Panc1 (cell line): Measurements from ENCODE around the gene PRXL2B. TPM values are rescaled to one million over a fixed set of nuclear protein-coding genes. Genes with fewer than 3 reads are reported as not detected.

Experiments
- ATAC-seq: fragments of 200-7000 bp; cut with Tn5 transposase; 2 replicates; pipeline ENCODE4 v1.9.1; 2020; ENCODE audit warnings: mild to moderate bottlenecking, moderate library complexity
- BruUV-seq: library from RNA; stranded (reverse); fragments of 400-500 nt; replicated peaks from 2 replicates; lab custom pipeline; 2021; lab: Mats Ljungman, UMichigan
- CTCF ChIA-PET: fragments of 300-600 bp; sonication (Branson Sonifier 250); formaldehyde crosslinking; loops from one replicate; lab custom pipeline; 2022; ENCODE audit warnings: antibody characterized with exemption; lab: Charles Lee
- POLR2A ChIA-PET: fragments of 300-600 bp; sonication (Branson Sonifier 250); formaldehyde crosslinking; loops from one replicate; lab custom pipeline; 2022; ENCODE audit warnings: antibody characterized with exemption; lab: Charles Lee
- DNase-seq: peaks from one replicate; pipeline ENCODE4 v3.0.0-alpha.2; 2010; ENCODE audit warnings: low read depth, low spot score
- H3K27ac ChIP-seq: 2 replicates; pipeline ENCODE4 v1.5.1; 2011; ENCODE audit warnings: mild to moderate bottlenecking, low read length, inconsistent platforms
- H3K27me3 ChIP-seq: fragments of 200-500 bp; sonication (Bioruptor generic); 2 replicates; pipeline ENCODE4 v1.6.0; 2014; ENCODE audit warnings: low read length, inconsistent platforms; ENCODE audit not compliant: control insufficient read depth, insufficient read depth
- H3K36me3 ChIP-seq: fragments of 200-500 bp; sonication (Bioruptor generic); 2 replicates; pipeline ENCODE4 v1.5.1; 2014; ENCODE audit warnings: inconsistent platforms, mild to moderate bottlenecking, low read length, moderate library complexity; ENCODE audit not compliant: control insufficient read depth, insufficient read depth
- H3K4me1 ChIP-seq: 2 replicates; pipeline ENCODE4 v1.5.1; 2011; ENCODE audit warnings: inconsistent platforms, mild to moderate bottlenecking, low read length, moderate library complexity; ENCODE audit not compliant: control insufficient read depth, insufficient read depth
- H3K4me3 ChIP-seq, 2 experiments: 2 replicates each; pipeline ENCODE4 v1.5.1; 2011 to 2012; ENCODE audit warnings: low read depth in 2 of 2, low read length in 2 of 2, mild to moderate bottlenecking in 2 of 2, inconsistent platforms in 1 of 2, moderate library complexity in 1 of 2
- H3K9me3 ChIP-seq: fragments of 200-500 bp; sonication (Bioruptor generic); 2 replicates; pipeline ENCODE4 v1.5.1; 2014; ENCODE audit warnings: low read depth, mild to moderate bottlenecking, inconsistent platforms, low read length, moderate library complexity; ENCODE audit not compliant: control insufficient read depth, insufficient read depth
- POLR2AphosphoS5 ChIP-seq: IDR thresholded peaks from 2 replicates; pipeline ENCODE4 v1.6.1; 2012; ENCODE audit warnings: mild to moderate bottlenecking, low read depth, low read length, moderate library complexity
- SIN3A ChIP-seq: IDR thresholded peaks from 2 replicates; pipeline ENCODE4 v1.6.1; 2012; ENCODE audit warnings: low read depth, mild to moderate bottlenecking, low read length, moderate library complexity, borderline replicate concordance; ENCODE audit not compliant: insufficient read depth
- TCF7L2 ChIP-seq: IDR thresholded peaks from 2 replicates; pipeline ENCODE4 v1.6.1; 2011; ENCODE audit warnings: mild to moderate bottlenecking, low read depth, low read length, inconsistent platforms
- in situ Hi-C: cut with HindIII; loops from 2 replicates; pipeline ENCODE4 v1.10.0; 2016; ENCODE audit warnings: low sequenced_read_pairs, low pct_unique_long_range_greater_than_20kb
- intact Hi-C: fragments of 100-400 bp; cut with micrococcal nuclease; formaldehyde crosslinking; loops from one replicate; pipeline ENCODE4 v1.10.0; 2022; ENCODE audit not compliant: unreplicated experiment
- total RNA-seq: library from RNA; stranded (reverse); gene quantifications from one replicate; pipeline ENCODE4 v1.2.1, GENCODE V29; 2021; ENCODE audit not compliant: unreplicated experiment
- TF ChIP-seq, protein P1 (sequence below), 2 experiments: IDR thresholded peaks; 2 replicates each; pipeline ENCODE4 v1.6.1; 2011 to 2012; ENCODE audit warnings: low read depth in 2 of 2, control low read depth in 1 of 2, low read length in 1 of 2, mild to moderate bottlenecking in 1 of 2, moderate library complexity in 1 of 2; ENCODE audit not compliant: insufficient read depth in 1 of 2
- TF ChIP-seq, protein P2 (sequence below): fragments of 450-650 bp; IDR thresholded peaks from 2 replicates; pipeline ENCODE4 v1.5.1; 2017; ENCODE audit warnings: mild to moderate bottlenecking

Gene PRXL2B
- total RNA-seq, 1 experiment from 2014 or later = 17.0 TPM

DNA sequence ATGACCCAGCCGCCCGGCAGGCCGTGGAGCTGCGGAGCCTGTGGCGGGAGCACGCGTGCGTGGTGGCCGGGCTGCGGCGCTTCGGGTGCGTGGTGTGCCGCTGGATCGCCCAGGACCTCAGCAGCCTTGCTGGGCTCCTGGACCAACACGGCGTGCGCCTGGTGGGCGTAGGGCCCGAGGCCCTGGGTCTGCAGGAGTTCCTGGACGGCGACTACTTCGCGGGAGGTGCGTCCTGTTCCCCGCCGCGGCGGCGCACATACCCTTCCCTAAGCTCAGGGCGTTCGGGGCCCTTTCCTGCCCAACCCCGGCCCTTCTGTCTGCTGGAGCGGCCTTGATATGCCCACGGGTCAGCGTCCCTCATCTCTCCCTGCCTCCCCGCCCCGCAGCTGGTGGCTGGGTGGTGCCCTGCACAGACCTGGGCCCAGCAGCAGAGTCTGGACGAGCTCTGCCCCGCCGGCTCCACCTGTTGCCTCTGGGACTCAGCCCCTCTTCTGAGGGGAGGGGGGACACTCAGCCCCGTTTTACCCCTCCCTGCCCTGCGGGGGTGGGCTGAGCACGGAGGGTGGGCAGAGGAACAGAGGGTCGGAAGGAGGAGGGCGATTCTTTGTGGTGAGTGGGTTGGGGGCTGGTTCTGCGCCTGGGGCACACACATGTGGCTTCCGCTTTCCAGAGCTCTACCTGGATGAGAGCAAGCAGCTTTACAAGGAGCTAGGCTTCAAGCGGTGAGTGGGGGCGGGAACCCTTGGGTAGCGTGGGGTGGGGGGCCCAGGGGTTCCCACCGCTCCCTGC, 688 bp downstream of the PRXL2B start:
- DNase-seq = no peak
- BruUV-seq = no TSS peak

DNA sequence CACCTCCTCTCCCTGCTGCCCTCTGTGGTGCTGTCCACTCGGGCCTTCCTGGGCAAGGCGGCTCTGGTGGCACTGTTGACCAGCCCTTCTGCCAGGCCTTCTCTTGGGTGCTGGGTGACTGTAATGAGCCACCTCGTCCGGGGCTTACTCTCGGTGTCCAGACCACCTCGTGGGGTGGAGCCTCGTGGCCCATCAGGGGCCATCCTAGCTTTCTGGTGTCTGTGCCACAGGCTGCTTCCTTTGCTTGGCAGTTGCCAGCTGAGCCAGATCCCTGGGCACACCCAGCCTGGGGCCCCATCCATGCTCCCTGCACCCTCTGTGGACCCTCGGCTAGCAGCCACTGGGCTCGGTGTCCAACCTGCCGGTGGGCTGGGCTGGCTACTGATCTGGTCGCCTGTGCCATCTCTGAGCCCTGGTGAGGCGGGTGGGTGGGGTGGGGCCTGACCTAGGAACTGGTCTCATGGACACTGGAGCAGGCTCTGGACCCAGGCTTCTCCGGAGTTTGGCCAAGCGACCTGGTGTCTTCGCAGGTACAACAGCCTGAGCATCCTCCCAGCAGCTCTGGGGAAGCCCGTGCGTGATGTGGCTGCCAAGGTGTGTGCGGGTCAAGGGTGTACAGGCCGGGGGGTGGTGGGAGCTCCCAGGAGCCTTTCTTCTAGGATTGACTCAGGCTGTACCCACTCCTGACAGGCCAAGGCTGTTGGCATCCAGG, 1.4 kb downstream of the PRXL2B start:
- Histone ChIP-seq H3K27ac (no peak overlapping the region), H3K4me3 (no peak overlapping the region), H3K4me1 (peaks cover 15% of the 10 kb centered on the region), H3K36me3 (no peaks in the 10 kb centered on the region; the same call in 1 of the 2 replicates), H3K27me3 (no peaks in the 10 kb centered on the region), H3K9me3 (no peaks in the 10 kb centered on the region)
- intact Hi-C loops (no loop called here), in situ Hi-C loops (no loop called here)
- ChIA-PET POLR2A (no interaction called here), CTCF (no interaction called here)
- TF ChIP-seq, protein P1, sequence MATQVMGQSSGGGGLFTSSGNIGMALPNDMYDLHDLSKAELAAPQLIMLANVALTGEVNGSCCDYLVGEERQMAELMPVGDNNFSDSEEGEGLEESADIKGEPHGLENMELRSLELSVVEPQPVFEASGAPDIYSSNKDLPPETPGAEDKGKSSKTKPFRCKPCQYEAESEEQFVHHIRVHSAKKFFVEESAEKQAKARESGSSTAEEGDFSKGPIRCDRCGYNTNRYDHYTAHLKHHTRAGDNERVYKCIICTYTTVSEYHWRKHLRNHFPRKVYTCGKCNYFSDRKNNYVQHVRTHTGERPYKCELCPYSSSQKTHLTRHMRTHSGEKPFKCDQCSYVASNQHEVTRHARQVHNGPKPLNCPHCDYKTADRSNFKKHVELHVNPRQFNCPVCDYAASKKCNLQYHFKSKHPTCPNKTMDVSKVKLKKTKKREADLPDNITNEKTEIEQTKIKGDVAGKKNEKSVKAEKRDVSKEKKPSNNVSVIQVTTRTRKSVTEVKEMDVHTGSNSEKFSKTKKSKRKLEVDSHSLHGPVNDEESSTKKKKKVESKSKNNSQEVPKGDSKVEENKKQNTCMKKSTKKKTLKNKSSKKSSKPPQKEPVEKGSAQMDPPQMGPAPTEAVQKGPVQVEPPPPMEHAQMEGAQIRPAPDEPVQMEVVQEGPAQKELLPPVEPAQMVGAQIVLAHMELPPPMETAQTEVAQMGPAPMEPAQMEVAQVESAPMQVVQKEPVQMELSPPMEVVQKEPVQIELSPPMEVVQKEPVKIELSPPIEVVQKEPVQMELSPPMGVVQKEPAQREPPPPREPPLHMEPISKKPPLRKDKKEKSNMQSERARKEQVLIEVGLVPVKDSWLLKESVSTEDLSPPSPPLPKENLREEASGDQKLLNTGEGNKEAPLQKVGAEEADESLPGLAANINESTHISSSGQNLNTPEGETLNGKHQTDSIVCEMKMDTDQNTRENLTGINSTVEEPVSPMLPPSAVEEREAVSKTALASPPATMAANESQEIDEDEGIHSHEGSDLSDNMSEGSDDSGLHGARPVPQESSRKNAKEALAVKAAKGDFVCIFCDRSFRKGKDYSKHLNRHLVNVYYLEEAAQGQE (IDR thresholded peaks at IDR 0.05; ENCODE audit: insufficient read depth in 1 of 2, low read depth in 2 of 2, low read length in 1 of 2) = no peak
- TF ChIP-seq, protein P2, sequence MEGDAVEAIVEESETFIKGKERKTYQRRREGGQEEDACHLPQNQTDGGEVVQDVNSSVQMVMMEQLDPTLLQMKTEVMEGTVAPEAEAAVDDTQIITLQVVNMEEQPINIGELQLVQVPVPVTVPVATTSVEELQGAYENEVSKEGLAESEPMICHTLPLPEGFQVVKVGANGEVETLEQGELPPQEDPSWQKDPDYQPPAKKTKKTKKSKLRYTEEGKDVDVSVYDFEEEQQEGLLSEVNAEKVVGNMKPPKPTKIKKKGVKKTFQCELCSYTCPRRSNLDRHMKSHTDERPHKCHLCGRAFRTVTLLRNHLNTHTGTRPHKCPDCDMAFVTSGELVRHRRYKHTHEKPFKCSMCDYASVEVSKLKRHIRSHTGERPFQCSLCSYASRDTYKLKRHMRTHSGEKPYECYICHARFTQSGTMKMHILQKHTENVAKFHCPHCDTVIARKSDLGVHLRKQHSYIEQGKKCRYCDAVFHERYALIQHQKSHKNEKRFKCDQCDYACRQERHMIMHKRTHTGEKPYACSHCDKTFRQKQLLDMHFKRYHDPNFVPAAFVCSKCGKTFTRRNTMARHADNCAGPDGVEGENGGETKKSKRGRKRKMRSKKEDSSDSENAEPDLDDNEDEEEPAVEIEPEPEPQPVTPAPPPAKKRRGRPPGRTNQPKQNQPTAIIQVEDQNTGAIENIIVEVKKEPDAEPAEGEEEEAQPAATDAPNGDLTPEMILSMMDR = no peak
- TF ChIP-seq TCF7L2 = no peak
- TF ChIP-seq SIN3A = no peak
- no peak for TF ChIP-seq POLR2AphosphoS5
- BruUV-seq = no TSS peak
- ATAC-seq = no peak
- no peak for DNase-seq

More for the DNA sequence above, 688 bp downstream of the PRXL2B start:
- ATAC-seq = peak; percentile 26
- H3K36me3 ChIP-seq = no peaks in the 10 kb centered on the region; the same call in 1 of the 2 replicates
- H3K4me1 ChIP-seq = peaks cover 17% of the 10 kb centered on the region
- ChIA-PET CTCF (no interaction called here), POLR2A (no interaction called here)
- in situ Hi-C loops (no loop called here), intact Hi-C loops (no loop called here)
- no peaks in the 10 kb centered on the region for H3K27me3 ChIP-seq
- TF ChIP-seq, protein P2 = no peak
- no peak for TF ChIP-seq SIN3A
- TF ChIP-seq, protein P1 (IDR thresholded peaks at IDR 0.05; ENCODE audit: insufficient read depth in 1 of 2, low read depth in 2 of 2, low read length in 1 of 2) = no peak
- TF ChIP-seq TCF7L2 = no peak
- no peak for TF ChIP-seq POLR2AphosphoS5
- peak overlapping the region; percentile 60 to 61 for H3K4me3 ChIP-seq
- no peaks in the 10 kb centered on the region for H3K9me3 ChIP-seq
- no peak overlapping the region for H3K27ac ChIP-seq
